PFSK-1 (cell line): ENCODE results near the gene KRTAP10-3.

Experiments
- FOXP2 ChIP-seq: optimal IDR thresholded peaks from 2 replicates; pipeline ENCODE3; 2011; ENCODE audit warnings: borderline replicate concordance, control low read depth, inconsistent platforms; ENCODE audit not compliant: insufficient read depth; ENCODE audit errors: extremely low read length, extremely low read depth
- POLR2AphosphoS5 ChIP-seq: IDR thresholded peaks from 2 replicates; pipeline ENCODE4 v1.6.1; 2012; ENCODE audit warnings: low read depth, mild to moderate bottlenecking, control low read depth, low read length, moderate library complexity
- REST ChIP-seq, 2 experiments: IDR thresholded peaks; 2 replicates each; pipeline versions ENCODE4 v1.6.1 to v1.8.0; 2011 to 2012; ENCODE audit warnings: low read depth in 2 of 2, low read length in 2 of 2, control low read depth in 1 of 2, inconsistent platforms in 1 of 2, mild to moderate bottlenecking in 1 of 2, moderate library complexity in 1 of 2; ENCODE audit not compliant: insufficient read depth in 1 of 2
- SIN3A ChIP-seq: IDR thresholded peaks from 2 replicates; pipeline ENCODE4 v1.6.1; 2012; ENCODE audit warnings: mild to moderate bottlenecking, low read length, moderate library complexity, borderline replicate concordance; ENCODE audit not compliant: insufficient read depth
- TAF1 ChIP-seq: IDR thresholded peaks from 2 replicates; pipeline ENCODE4 v1.6.1; 2012; ENCODE audit warnings: low read length, control low read depth, borderline replicate concordance; ENCODE audit not compliant: insufficient read depth

The KRTAP10-3 gene

GRCh38 chr21:44552136-44552535 is 6.5 kb downstream of the KRTAP10-3 start:
- TF ChIP-seq POLR2AphosphoS5 (no peak), TAF1 (no peak), REST (IDR thresholded peaks at IDR 0.05; ENCODE audit: insufficient read depth in 1 of 2, low read depth in 2 of 2, low read length in 2 of 2) (no peak), SIN3A (no peak), FOXP2 (no peak)

DNA sequence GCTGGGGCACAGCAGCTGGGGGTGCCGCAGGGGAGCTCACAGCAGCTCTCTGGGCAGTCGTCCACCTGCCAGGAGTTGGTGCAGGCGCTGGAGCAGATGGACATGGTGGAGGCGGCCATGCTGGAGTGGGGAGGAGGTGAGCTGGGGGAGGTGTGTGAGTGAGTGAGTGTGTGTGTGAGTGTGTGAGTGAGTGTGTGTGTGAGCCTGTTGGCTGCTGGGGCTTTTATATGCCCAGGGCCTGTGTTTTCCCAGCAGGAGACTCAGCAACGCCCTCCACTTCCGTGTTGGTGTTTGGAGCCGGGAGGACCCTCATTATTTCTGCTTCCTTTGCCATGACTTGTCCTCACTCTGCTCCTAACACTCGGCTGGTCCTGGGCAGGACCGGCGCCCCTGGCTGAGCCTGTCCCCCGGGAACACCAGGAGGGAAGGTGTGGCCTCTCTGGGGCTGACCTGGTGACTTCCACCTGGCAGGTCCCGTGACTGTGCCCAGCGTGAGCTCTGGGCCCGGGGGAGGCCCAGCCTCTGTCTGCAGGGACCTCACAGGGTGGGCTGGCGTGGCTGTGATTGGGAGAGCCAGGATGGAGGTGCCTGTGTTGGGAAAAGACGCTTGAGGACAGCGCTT is 7.1 kb downstream of the KRTAP10-3 start, which contains the start of gene KRTAP10-2:
KRTAP10-2 (minus strand) TSS at position 166 of the 622 bp plus-strand sequence; CDS start at position 119, 47 bp downstream.
- TF ChIP-seq TAF1: no peak
- no peak for TF ChIP-seq REST (IDR thresholded peaks at IDR 0.05; ENCODE audit: insufficient read depth in 1 of 2, low read depth in 2 of 2, low read length in 2 of 2)
- no peak for TF ChIP-seq FOXP2
- TF ChIP-seq SIN3A: no peak
- TF ChIP-seq POLR2AphosphoS5: no peak

GRCh38 chr21:44550807-44551206 is 7.8 kb downstream of the KRTAP10-3 start:
- TF ChIP-seq TAF1 (no peak), SIN3A (no peak), FOXP2 (no peak), REST (IDR thresholded peaks at IDR 0.05; ENCODE audit: insufficient read depth in 1 of 2, low read depth in 2 of 2, low read length in 2 of 2) (no peak), POLR2AphosphoS5 (no peak)

DNA sequence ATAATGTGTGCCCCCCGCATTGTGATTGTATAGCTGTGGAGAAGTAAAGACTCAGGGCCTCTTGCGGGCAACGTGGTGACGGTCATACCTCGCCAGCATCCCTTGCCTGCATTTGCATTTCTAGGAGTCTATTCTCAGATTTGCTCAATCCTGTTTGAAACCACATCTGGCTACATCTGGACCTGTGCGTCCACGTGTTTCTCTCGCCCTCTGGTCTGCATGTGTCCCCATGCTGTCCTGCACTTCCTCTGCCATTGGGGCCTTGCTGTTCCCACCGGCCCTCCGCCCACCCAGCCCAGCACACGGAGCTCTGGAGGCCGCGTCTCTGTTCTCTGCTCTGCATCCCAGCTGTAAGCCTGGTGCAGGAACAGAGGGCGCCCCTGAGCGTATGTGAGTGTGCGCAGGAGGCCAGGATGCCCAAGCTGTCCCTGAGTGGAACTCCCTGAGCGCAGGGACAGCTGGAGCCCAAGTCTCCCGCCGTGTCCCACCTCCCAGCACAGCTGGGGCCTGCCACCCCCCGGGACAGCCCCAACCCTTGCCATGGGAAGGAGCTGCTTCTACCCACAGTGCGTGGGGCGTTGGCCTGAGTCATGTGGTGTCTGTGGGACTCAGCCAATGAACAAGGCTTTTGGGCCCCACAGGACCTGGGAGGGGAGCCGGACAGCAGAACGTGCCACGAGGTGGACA is 8.9 kb downstream of the KRTAP10-3 start:
- TF ChIP-seq SIN3A: no peak
- no peak for TF ChIP-seq FOXP2
- TF ChIP-seq TAF1: no peak
- TF ChIP-seq REST (IDR thresholded peaks at IDR 0.05; ENCODE audit: insufficient read depth in 1 of 2, low read depth in 2 of 2, low read length in 2 of 2): no peak
- no peak for TF ChIP-seq POLR2AphosphoS5
